GM12801 (cell line): ENCODE measurements around the gene ZSWIM8.

Source experiments
- TF ChIP-seq, protein P1 (sequence below): IDR thresholded peaks from one replicate; pipeline ENCODE4 v1.5.1; 2011; ENCODE audit warnings: control low read depth; ENCODE audit not compliant: insufficient read length; ENCODE audit errors: extremely low read depth

The ZSWIM8 gene

DNA sequence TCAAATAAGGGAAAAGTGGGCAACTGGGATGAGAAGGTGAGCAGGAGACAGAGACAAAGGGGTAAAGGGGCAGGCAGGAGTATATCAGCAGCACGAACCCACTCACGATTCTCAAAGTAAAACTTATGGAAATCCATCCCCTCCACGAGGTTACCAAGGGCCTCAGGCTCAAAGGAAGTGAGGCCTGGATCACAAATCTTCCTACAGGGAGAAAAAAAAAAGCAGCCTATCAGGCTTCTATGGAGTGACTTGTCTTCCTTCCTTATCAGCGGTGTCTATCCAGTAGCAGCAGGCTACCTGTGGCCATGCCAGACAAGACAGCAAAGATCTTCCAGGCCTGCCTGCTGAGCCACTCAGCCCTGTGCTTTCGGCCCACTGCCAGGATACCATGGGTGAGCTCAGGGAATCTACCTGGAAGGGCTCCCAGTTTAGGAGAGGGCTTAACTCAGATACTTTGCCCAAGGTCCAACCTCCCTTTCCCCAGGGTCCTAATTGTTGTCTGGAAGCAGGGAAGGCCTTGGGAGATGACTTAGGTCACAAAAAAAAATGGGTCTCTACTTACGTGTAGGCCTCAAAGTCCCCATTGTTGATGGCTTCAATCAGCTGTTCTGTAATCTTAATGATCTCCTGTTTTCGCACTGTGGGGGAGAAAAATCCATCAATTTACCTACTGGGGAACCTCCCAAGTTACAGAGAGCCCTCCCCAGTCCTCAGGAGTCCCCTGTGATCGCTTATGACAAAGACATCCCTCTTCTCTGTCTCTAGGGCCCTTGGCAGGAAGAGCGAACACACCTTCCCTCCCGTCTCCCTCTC, 31.7 kb downstream of the ZSWIM8 start:
- TF ChIP-seq, protein P1, sequence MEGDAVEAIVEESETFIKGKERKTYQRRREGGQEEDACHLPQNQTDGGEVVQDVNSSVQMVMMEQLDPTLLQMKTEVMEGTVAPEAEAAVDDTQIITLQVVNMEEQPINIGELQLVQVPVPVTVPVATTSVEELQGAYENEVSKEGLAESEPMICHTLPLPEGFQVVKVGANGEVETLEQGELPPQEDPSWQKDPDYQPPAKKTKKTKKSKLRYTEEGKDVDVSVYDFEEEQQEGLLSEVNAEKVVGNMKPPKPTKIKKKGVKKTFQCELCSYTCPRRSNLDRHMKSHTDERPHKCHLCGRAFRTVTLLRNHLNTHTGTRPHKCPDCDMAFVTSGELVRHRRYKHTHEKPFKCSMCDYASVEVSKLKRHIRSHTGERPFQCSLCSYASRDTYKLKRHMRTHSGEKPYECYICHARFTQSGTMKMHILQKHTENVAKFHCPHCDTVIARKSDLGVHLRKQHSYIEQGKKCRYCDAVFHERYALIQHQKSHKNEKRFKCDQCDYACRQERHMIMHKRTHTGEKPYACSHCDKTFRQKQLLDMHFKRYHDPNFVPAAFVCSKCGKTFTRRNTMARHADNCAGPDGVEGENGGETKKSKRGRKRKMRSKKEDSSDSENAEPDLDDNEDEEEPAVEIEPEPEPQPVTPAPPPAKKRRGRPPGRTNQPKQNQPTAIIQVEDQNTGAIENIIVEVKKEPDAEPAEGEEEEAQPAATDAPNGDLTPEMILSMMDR = no peak

DNA sequence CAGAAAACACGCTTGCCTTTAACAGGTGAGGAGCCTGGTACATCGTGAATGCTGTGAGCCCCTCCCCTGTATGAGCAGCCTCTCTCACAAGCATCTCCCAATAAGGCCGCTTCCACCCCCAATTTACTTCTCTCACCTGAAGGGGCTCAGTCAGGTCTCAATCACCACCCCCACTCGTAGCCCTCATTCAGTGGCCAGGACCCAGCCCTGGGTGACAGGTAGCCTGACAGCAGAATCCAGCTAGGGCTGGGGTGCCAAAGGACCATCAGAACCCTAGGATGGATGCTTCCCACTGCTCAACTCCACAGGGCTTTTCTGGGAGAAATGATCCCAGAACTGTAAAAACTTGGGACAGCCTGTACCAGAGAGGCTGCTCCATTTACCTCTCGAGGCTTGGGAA, 32.4 kb downstream of the ZSWIM8 start:
- TF ChIP-seq, protein P1 = no peak

DNA sequence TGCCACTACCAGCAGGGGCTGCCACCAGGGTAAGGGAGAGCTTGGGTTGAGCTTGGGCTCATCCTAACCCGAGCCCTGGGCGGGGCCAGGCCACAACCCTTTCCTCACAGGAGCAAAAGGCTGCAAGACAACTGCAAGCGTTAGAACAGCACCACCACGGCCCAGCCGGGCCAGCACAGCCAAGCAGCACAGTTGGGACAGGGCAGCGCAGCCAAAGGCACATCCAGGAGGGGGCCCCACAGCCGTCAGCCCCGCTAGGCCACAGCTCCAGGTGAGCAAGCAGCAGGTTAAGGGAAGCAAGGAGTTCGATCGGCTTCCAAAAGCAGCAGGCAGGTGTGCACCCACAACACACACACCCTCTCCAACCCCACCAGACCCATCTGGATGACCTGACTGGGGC, 33.0 kb downstream of the ZSWIM8 start:
- TF ChIP-seq, protein P1 = no peak

DNA sequence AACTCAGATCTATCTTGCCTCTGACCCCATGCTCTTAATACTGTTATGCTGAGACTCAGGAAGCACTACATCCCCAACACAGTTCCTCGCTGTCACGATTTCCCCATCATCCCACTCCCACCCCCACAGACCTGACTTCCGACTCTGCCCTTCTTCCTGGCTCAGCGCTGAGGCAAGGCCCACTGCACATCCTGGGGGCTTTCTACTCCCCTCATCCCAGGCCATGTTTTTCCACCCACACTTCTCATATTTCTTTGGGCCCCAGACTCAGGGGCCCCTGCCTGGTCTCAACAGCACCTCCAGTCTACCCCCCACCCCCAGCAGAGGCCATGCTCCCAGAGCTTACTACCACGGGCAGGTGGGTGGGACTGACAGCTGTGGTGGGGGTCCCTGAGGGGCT, 33.7 kb downstream of the ZSWIM8 start:
- TF ChIP-seq, protein P1 = no peak

DNA sequence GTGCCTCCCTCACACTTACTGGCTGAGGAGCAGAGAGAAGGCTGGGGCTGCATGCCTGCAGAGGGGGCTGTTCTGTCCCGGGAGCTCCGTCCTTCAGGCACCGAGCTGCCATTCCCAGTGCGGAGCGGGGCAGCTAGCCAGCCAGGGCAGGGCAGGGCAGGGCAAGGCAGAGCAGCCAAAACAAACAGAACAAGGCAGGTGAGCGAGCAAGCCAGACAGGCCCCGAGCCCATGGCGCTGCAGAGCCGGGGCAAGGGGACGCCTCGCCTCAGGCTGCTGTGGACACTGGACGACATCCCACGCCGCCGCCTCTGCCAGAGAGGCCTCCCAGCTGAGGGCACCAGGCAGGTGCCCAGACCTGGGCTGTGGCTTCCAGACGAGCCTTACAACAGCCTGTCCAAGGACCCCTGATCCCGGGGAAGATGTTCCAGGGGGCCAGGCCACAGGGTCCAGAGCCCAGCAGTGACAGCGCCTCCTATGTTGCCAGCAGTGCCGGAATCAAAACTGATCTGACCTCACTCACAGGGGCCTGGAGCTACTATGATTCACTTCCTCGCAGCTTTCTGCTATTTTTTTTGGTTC, 34.2 kb downstream of the ZSWIM8 start:
- TF ChIP-seq, protein P1 = no peak

DNA sequence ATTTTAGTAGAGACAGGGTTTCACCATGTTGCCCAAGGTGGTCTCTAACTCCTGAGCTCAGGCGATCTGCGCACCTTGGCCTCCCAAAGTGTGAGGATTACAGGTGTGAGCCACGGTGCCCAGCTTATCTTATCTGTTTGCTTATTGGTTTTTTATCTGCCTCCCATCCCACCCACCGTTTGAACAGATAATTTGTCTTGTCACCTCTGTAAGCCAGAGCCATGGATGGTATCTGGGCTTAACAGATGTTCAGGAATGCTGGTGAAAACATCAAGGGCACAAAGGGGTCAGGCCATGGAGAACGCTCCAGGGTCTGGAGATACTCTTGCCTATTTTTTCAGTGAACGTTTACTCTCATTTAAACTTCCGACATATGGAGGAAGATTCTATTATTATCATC, 38.0 kb downstream of the ZSWIM8 start:
- TF ChIP-seq, protein P1 = no peak

DNA sequence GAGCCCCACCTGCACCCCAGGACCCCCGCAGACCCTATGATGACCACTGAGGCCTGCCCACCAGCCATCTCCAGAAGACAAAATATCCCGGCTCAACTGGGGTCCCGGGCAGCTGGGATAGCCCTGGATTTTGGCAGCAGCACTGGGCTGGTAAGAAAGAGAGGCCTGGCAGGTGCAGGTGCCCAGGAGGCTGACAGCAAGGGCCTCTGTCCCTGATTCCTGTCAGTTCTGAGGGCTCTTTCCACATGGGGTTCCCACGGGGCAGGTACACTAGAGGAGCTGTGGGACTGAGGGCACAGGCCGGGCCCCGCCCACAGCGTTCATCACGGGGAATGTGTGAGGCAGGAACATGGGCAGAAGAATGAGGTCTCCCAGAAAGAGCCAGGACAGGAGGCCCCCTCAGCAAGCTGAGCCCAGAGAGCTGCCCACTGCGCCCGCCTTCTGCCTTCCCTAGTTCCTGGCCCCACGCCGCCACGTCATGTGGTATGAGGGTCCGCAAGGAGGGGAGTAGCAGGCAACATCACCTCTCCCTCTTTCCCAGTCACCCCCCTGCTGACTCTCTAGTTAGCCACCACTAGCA, 38.8 kb downstream of the ZSWIM8 start:
- TF ChIP-seq, protein P1 = no peak
